OCI-LY7 (cell line): Measurements from ENCODE around the gene PKD1. TPM values are rescaled to one million over a fixed set of nuclear protein-coding genes. Genes with fewer than 3 reads are reported as not detected.
"Not testable (repeated sequence)": the region's sequence is repeated elsewhere in the genome, so short reads cannot be mapped to it uniquely, and the experiment has no call there.

Experiments used
- BruUV-seq: library from RNA; stranded (reverse); fragments of 400-500 nt; replicated peaks from 2 replicates; lab custom pipeline; 2021; lab: Mats Ljungman, UMichigan
- CTCF ChIA-PET: fragments of 300-600 bp; sonication (Branson Sonifier 250); formaldehyde crosslinking; loops from one replicate; lab custom pipeline; 2022; ENCODE audit warnings: antibody characterized with exemption; ENCODE audit not compliant: unreplicated experiment; lab: Charles Lee
- POLR2A ChIA-PET: fragments of 300-600 bp; sonication (Branson Sonifier 250); formaldehyde crosslinking; loops from one replicate; lab custom pipeline; 2022; ENCODE audit warnings: antibody characterized with exemption; lab: Charles Lee
- DNase-seq: peaks from one replicate; pipeline ENCODE4 v3.0.0-alpha.2; 2015; ENCODE audit warnings: low spot score
- H2AFZ ChIP-seq: fragments of 200-600 bp; sonication (generic), shearing (Covaris generic); 2 replicates; pipeline ENCODE4 v1.6.1; 2014; ENCODE audit warnings: mild to moderate bottlenecking, antibody characterized with exemption, low read length, moderate library complexity
- H3K27ac ChIP-seq: fragments of 200-600 bp; sonication (generic); 2 replicates; pipeline ENCODE4 v1.5.1; 2014; ENCODE audit warnings: mixed run types, low read depth, mild to moderate bottlenecking, moderate library complexity, low read length, inconsistent platforms; ENCODE audit not compliant: poor library complexity, severe bottlenecking
- H3K36me3 ChIP-seq: fragments of 200-600 bp; sonication (generic); 2 replicates; pipeline ENCODE4 v1.6.1; 2014; ENCODE audit warnings: mild to moderate bottlenecking, antibody characterized with exemption, low read length, moderate library complexity, mixed read lengths; ENCODE audit not compliant: insufficient read depth
- H3K4me1 ChIP-seq: fragments of 200-600 bp; sonication (generic); 2 replicates; pipeline ENCODE4 v1.5.1; 2014; ENCODE audit warnings: mild to moderate bottlenecking, low read length; ENCODE audit not compliant: insufficient read depth, poor library complexity, severe bottlenecking
- H3K4me2 ChIP-seq: fragments of 200-600 bp; sonication (generic); 2 replicates; pipeline ENCODE4 v1.6.1; 2014; ENCODE audit warnings: mild to moderate bottlenecking, low read length
- H3K4me3 ChIP-seq: fragments of 200-600 bp; sonication (generic); 2 replicates; pipeline ENCODE4 v1.5.1; 2014; ENCODE audit warnings: mild to moderate bottlenecking, low read depth, low read length; ENCODE audit not compliant: poor library complexity, severe bottlenecking
- H3K79me2 ChIP-seq: fragments of 200-600 bp; sonication (generic); 2 replicates; pipeline ENCODE4 v1.6.1; 2016; ENCODE audit warnings: low read depth, mild to moderate bottlenecking, low read length, moderate library complexity, mixed read lengths; ENCODE audit not compliant: insufficient read depth
- H3K9me2 ChIP-seq: fragments of 200-600 bp; sonication (generic); 2 replicates; pipeline ENCODE4 v1.6.1; 2016; ENCODE audit warnings: mild to moderate bottlenecking, low read length, mixed read lengths; ENCODE audit not compliant: insufficient read depth
- H3K9me3 ChIP-seq: fragments of 200-600 bp; sonication (generic); 2 replicates; pipeline ENCODE4 v1.6.1; 2014; ENCODE audit warnings: mild to moderate bottlenecking, mixed run types, low read length, mixed read lengths
- H4K20me1 ChIP-seq: fragments of 200-600 bp; sonication (generic); 2 replicates; pipeline ENCODE4 v1.6.1; 2014; ENCODE audit warnings: mild to moderate bottlenecking, antibody characterized with exemption, low read length, moderate library complexity, mixed read lengths; ENCODE audit not compliant: insufficient read depth
- CTCF ChIP-seq: fragments of 200-600 bp; sonication (generic); conservative IDR thresholded peaks from 2 replicates; pipeline ENCODE4 v1.5.1; 2014; ENCODE audit warnings: mild to moderate bottlenecking, antibody characterized with exemption, low read length, moderate library complexity, mixed read lengths
- EZH2phosphoT487 ChIP-seq: fragments of 200-600 bp; sonication (generic); IDR thresholded peaks from 2 replicates; pipeline ENCODE4 v1.6.1; 2018; ENCODE audit warnings: low read depth, borderline replicate concordance, mild to moderate bottlenecking, mixed run types, antibody characterized with exemption, low read length, moderate library complexity, mixed read lengths
- intact Hi-C: fragments of 100-400 bp; cut with micrococcal nuclease; formaldehyde crosslinking; loops from one replicate; pipeline ENCODE4 v1.10.0; 2022; ENCODE audit not compliant: unreplicated experiment
- total RNA-seq, 2 experiments: library from RNA; depleted of rRNA in 1 of 2; stranded (reverse); fragments of >200 nt in 1 of 2; shearing (Covaris generic) in 1 of 2; gene quantifications; 2 replicates each; pipeline ENCODE4 v1.2.3, GENCODE V29; 2014 to 2022

The PKD1 gene
- total RNA-seq, 2 experiments from 2014 or later, result 87.4 to 112 TPM

DNA sequence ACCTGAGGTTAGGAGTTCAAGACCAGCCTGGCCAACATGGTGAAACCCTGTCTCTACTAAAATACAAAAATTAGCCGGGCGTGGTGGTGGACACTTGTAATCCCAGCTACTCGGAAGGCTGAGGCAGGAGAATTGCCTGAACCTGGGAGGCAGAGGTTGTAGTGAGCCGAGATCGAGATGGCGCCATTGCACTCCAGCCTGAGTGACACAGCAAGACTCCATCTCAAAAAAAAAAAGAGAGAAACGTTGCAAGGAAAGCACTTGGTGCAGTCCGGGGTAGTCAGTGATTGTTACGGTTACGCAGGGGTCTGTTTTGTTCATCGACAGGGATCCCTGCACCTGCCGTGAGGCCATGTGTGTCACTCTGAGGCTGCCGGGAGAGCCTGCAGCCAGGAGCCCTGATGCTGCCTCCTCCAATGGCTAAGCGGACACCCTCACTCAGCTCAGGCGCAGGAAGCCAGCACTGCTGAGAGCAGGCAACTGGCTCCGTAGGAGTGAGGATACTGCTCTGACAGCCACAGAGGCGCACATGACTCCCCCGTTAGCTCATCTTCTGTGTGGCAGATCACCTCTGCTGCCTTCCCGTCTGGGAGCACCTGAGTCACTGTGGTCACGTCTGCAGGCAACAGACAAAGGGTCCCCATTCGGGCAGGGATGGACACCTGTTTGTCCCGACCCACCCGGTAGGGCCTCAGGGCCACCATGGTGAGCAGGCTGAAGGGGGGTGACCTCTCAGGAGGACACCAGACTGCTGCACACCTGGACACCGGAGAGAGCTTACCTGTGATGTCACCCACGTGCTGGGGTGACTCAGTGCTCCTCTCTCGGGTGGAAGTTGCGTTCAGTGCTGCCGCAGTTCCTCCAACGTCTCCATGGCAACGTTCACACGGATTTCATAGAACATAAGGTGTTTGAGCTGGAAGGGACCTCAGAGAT, 7.5 kb upstream of the PKD1 start:
- Histone ChIP-seq H3K9me2 (no peaks in the 10 kb centered on the region), H3K9me3 (no peaks in the 10 kb centered on the region), H3K4me1 (peaks cover 5% of the 10 kb centered on the region), H3K4me3 (no peak overlapping the region), H4K20me1 (no peaks in the 10 kb centered on the region), H3K4me2 (no peak overlapping the region), H3K79me2 (no peaks in the 10 kb centered on the region), H2AFZ (no peak overlapping the region), H3K27ac (no peak overlapping the region), H3K36me3 (no peaks in the 10 kb centered on the region)
- TF ChIP-seq EZH2phosphoT487 (no peak), CTCF (no peak)
- no TSS peak for BruUV-seq
- POLR2A ChIA-PET, result interaction anchor here (0.6 to 0.7 kb wide), 2 partner anchors 55 to 102 kb away, joined by 3 to 5 read pairs; no protein-coding TSS in a partner anchor
- intact Hi-C loops, result no loop called here
- no peak for DNase-seq
- CTCF ChIA-PET, result no interaction called here

- BruUV-seq, H3K36me3 ChIP-seq, intact Hi-C loops, H3K27ac ChIP-seq, H4K20me1 ChIP-seq, H2AFZ ChIP-seq, H3K9me3 ChIP-seq, H3K79me2 ChIP-seq, DNase-seq, H3K4me1 ChIP-seq, CTCF ChIA-PET, POLR2A ChIA-PET, H3K9me2 ChIP-seq: not testable (repeated sequence)
- H3K4me3 ChIP-seq, result peak overlapping the region; percentile 70
- peak overlapping the region; percentile 57 for H3K4me2 ChIP-seq
These were observed 627 bp downstream of the PKD1 start for GRCh38 chr16:2135071-2135470.

DNA sequence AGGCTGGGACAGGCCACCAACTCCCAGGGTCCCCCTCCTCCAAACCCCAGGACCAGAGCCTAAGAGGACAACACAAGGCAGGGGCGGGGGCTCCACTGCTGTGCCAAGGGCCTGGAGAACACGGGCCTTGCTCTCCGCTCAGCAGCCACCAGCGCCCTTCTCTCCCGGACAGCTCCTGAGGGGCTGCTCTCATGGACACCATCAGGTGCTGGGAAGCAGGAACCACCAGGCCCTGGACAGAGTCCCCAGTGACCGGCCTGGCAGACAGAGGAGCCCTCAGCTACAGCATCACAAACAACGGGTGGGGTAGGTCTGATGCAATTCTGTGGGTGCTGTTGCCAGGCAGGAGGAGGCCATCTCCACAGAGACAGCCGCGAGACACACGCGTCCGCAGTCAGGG, 1.9 kb downstream of the PKD1 start:
- H3K4me1 ChIP-seq, intact Hi-C loops, H3K79me2 ChIP-seq, H3K27ac ChIP-seq, H3K4me2 ChIP-seq, H3K9me2 ChIP-seq, BruUV-seq, H3K9me3 ChIP-seq, H4K20me1 ChIP-seq, CTCF ChIA-PET, DNase-seq, H2AFZ ChIP-seq, H3K36me3 ChIP-seq, H3K4me3 ChIP-seq, POLR2A ChIA-PET: not testable (repeated sequence)

- BruUV-seq, H3K4me2 ChIP-seq, H3K9me2 ChIP-seq, H4K20me1 ChIP-seq, H3K36me3 ChIP-seq, POLR2A ChIA-PET, H2AFZ ChIP-seq, H3K79me2 ChIP-seq, CTCF ChIA-PET, DNase-seq, H3K27ac ChIP-seq, H3K9me3 ChIP-seq, H3K4me3 ChIP-seq: not testable (repeated sequence)
- peaks cover 12% of the 10 kb centered on the region for H3K4me1 ChIP-seq
- intact Hi-C loops, result loop anchor here (2.0 kb wide), 1 partner anchor 19 kb away; the partner anchor contains the start of gene RAB26
These were observed 5.7 kb downstream of the PKD1 start for GRCh38 chr16:2129890-2130447.

DNA sequence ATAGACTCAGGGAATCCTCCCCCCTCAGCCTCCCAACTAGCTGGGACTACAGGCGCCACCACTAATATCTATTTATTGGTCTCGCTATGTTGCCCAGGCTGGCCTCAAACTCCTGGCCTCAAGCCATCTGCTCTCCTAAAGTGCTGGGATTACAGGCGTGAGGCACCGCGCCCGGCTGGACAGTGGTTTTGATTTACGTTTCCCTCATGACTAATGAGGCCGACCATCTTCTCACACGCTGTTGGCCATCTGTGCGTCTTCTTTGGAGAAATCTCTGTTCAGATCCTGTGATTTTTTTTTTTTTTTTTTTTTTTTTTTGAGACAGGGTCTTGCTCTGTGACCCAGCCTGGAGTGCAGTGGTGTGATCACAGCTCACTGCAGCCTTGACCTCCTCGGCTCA, 6.4 kb downstream of the PKD1 start:
- DNase-seq, POLR2A ChIA-PET, H4K20me1 ChIP-seq, H3K79me2 ChIP-seq, H3K9me2 ChIP-seq, H3K36me3 ChIP-seq, CTCF ChIA-PET, H2AFZ ChIP-seq, BruUV-seq, H3K9me3 ChIP-seq: not testable (repeated sequence)
- intact Hi-C loops, result loop anchor here (2.0 kb wide), 1 partner anchor 20 kb away; the partner anchor contains the start of gene RAB26
- H3K4me3 ChIP-seq, result peak overlapping the region; percentile 68
- peak overlapping the region; percentile 95 for H3K27ac ChIP-seq
- H3K4me2 ChIP-seq, result peak overlapping the region; percentile 93
- peaks cover 12% of the 10 kb centered on the region for H3K4me1 ChIP-seq
